Activated CD4-positive, alpha-beta T cell treated with anti-CD3 and anti-CD28 coated beads for 36 hours (primary cell): ENCODE results near the gene KIAA1328. TPM values are rescaled to one million over a fixed set of nuclear protein-coding genes. Genes with fewer than 3 reads are reported as not detected.
"Not testable (repeated sequence)": the region's sequence is repeated elsewhere in the genome, so short reads cannot be mapped to it uniquely, and the experiment has no call there.

ENCODE experiments used
- ATAC-seq: fragments of 200-7000 bp; cut with Tn5 transposase; one replicate; pipeline ENCODE4 v1.10.0; 2021; ENCODE audit warnings: mild to moderate bottlenecking, moderate library complexity
- CTCF ChIA-PET: fragments of 350-600 bp; sonication (Branson Sonifier 250); formaldehyde crosslinking; loops from one replicate; lab custom pipeline; 2021; ENCODE audit warnings: antibody characterized with exemption; lab: Charles Lee
- POLR2A ChIA-PET: fragments of 350-600 bp; sonication (Branson Sonifier 250); formaldehyde crosslinking; loops from one replicate; lab custom pipeline; 2021; ENCODE audit warnings: antibody characterized with exemption, inconsistent platforms; lab: Charles Lee
- DNase-seq: peaks from one replicate; pipeline ENCODE4 v3.0.0-alpha.2; 2020
- H3K27ac Mint-ChIP-seq: one replicate; pipeline ENCODE4 v1.8.0; 2021; ENCODE audit warnings: mixed read lengths
- H3K27me3 Mint-ChIP-seq: one replicate; pipeline ENCODE4 v1.8.0; 2021; ENCODE audit warnings: mixed read lengths
- H3K36me3 Mint-ChIP-seq: one replicate; pipeline ENCODE4 v1.8.0; 2021; ENCODE audit warnings: low read depth, mixed read lengths
- H3K4me1 Mint-ChIP-seq: one replicate; pipeline ENCODE4 v1.8.0; 2021; ENCODE audit warnings: mixed read lengths
- H3K4me3 Mint-ChIP-seq: one replicate; pipeline ENCODE4 v1.8.0; 2021; ENCODE audit warnings: mild to moderate bottlenecking, moderate library complexity, mixed read lengths
- H3K9me3 Mint-ChIP-seq: one replicate; pipeline ENCODE4 v1.8.0; 2021; ENCODE audit warnings: low read depth, mixed read lengths
- intact Hi-C, 2 experiments: fragments of 100-400 bp; cut with DNase I in 1 of 2; cut with micrococcal nuclease in 1 of 2; formaldehyde crosslinking; loops; one replicate each; pipeline versions ENCODE4 v1.14.2 to v1.15.1; 2022 to 2024; cut with DNase I, micrococcal nuclease
- total RNA-seq, 2 experiments: library from RNA; stranded (reverse); gene quantifications; one replicate each; pipeline ENCODE4 v1.2.3, GENCODE V29; 2021

KIAA1328 gene
- total RNA-seq, 2 experiments from 2014 or later: 5.8 to 7.4 TPM

GRCh38 chr18:37144921-37145320, 316.0 kb downstream of the KIAA1328 start:
- H3K27me3 Mint-ChIP-seq: no peaks in the 10 kb centered on the region
- intact Hi-C loops: no loop called here
- H3K4me3 Mint-ChIP-seq: no peak overlapping the region
- no peak for DNase-seq
- no peaks in the 10 kb centered on the region for H3K4me1 Mint-ChIP-seq
- ATAC-seq: no peak
- POLR2A ChIA-PET: no interaction called here
- peaks cover 6% of the 10 kb centered on the region for H3K36me3 Mint-ChIP-seq
- CTCF ChIA-PET: no interaction called here
- peaks cover 7% of the 10 kb centered on the region for H3K9me3 Mint-ChIP-seq
- H3K27ac Mint-ChIP-seq: no peak overlapping the region

GRCh38 chr18:37156330-37156942, 327.5 kb downstream of the KIAA1328 start:
- DNase-seq: no peak
- no peaks in the 10 kb centered on the region for H3K36me3 Mint-ChIP-seq
- H3K4me3 Mint-ChIP-seq: no peak overlapping the region
- ChIA-PET CTCF (no interaction called here), POLR2A (no interaction called here)
- no peak overlapping the region for H3K27ac Mint-ChIP-seq
- intact Hi-C loops: no loop called here
- no peaks in the 10 kb centered on the region for H3K27me3 Mint-ChIP-seq
- H3K9me3 Mint-ChIP-seq: no peaks in the 10 kb centered on the region
- no peaks in the 10 kb centered on the region for H3K4me1 Mint-ChIP-seq
- no peak for ATAC-seq

GRCh38 chr18:37160038-37160820, 331.3 kb downstream of the KIAA1328 start:
- POLR2A ChIA-PET: no interaction called here
- Mint-ChIP-seq H3K9me3 (no peaks in the 10 kb centered on the region), H3K4me1 (no peaks in the 10 kb centered on the region), H3K27me3 (no peaks in the 10 kb centered on the region), H3K36me3 (peaks cover 6% of the 10 kb centered on the region), H3K4me3 (no peak overlapping the region), H3K27ac (no peak overlapping the region)
- no peak for DNase-seq
- intact Hi-C loops: no loop called here
- CTCF ChIA-PET: no interaction called here
- ATAC-seq: no peak

- ATAC-seq (no peak), DNase-seq (no peak)
- POLR2A ChIA-PET: no interaction called here
- H3K9me3 Mint-ChIP-seq: no peaks in the 10 kb centered on the region
- peaks cover 6% of the 10 kb centered on the region for H3K36me3 Mint-ChIP-seq
- H3K4me3 Mint-ChIP-seq: no peak overlapping the region
- H3K4me1 Mint-ChIP-seq: no peaks in the 10 kb centered on the region
- CTCF ChIA-PET: no interaction called here
- intact Hi-C loops: no loop called here
- H3K27ac Mint-ChIP-seq: no peak overlapping the region
- H3K27me3 Mint-ChIP-seq: no peaks in the 10 kb centered on the region
Observed at GRCh38 chr18:37161491-37161890, 332.6 kb downstream of the KIAA1328 start.

- DNase-seq: no peak
- intact Hi-C loops: no loop called here
- H3K4me1 Mint-ChIP-seq: no peaks in the 10 kb centered on the region
- POLR2A ChIA-PET: no interaction called here
- CTCF ChIA-PET: no interaction called here
- no peaks in the 10 kb centered on the region for H3K27me3 Mint-ChIP-seq
- H3K4me3 Mint-ChIP-seq: no peak overlapping the region
- peaks cover 6% of the 10 kb centered on the region for H3K36me3 Mint-ChIP-seq
- no peaks in the 10 kb centered on the region for H3K9me3 Mint-ChIP-seq
- no peak overlapping the region for H3K27ac Mint-ChIP-seq
- ATAC-seq: no peak
Observed at GRCh38 chr18:37162551-37162950, 333.6 kb downstream of the KIAA1328 start.

GRCh38 chr18:37163119-37163518, 334.2 kb downstream of the KIAA1328 start:
- no peaks in the 10 kb centered on the region for H3K4me1 Mint-ChIP-seq
- H3K9me3 Mint-ChIP-seq: no peaks in the 10 kb centered on the region
- peaks cover 6% of the 10 kb centered on the region for H3K36me3 Mint-ChIP-seq
- intact Hi-C loops: no loop called here
- no peak overlapping the region for H3K4me3 Mint-ChIP-seq
- CTCF ChIA-PET: no interaction called here
- H3K27me3 Mint-ChIP-seq: no peaks in the 10 kb centered on the region
- POLR2A ChIA-PET: no interaction called here
- no peak for DNase-seq
- ATAC-seq: no peak
- no peak overlapping the region for H3K27ac Mint-ChIP-seq

GRCh38 chr18:37166491-37166890, 337.6 kb downstream of the KIAA1328 start:
- Mint-ChIP-seq H3K4me3 (no peak overlapping the region), H3K4me1 (no peaks in the 10 kb centered on the region), H3K27me3 (no peaks in the 10 kb centered on the region), H3K36me3 (peaks cover 6% of the 10 kb centered on the region), H3K27ac (no peak overlapping the region), H3K9me3 (no peaks in the 10 kb centered on the region)
- ATAC-seq (no peak), DNase-seq (no peak)
- ChIA-PET POLR2A (no interaction called here), CTCF (no interaction called here)
- intact Hi-C loops: no loop called here

- ATAC-seq, H3K4me1 Mint-ChIP-seq, H3K36me3 Mint-ChIP-seq, CTCF ChIA-PET, H3K27me3 Mint-ChIP-seq, POLR2A ChIA-PET, intact Hi-C loops, DNase-seq, H3K9me3 Mint-ChIP-seq, H3K27ac Mint-ChIP-seq, H3K4me3 Mint-ChIP-seq: not testable (repeated sequence)
Observed at GRCh38 chr18:37166966-37167365, 338.0 kb downstream of the KIAA1328 start.

- Mint-ChIP-seq H3K9me3 (no peaks in the 10 kb centered on the region), H3K4me3 (no peak overlapping the region), H3K27me3 (no peaks in the 10 kb centered on the region), H3K27ac (no peak overlapping the region), H3K4me1 (no peaks in the 10 kb centered on the region), H3K36me3 (peaks cover 14% of the 10 kb centered on the region)
- ChIA-PET CTCF (interaction anchor here (0.6 kb wide), 1 partner anchor 112 kb away, joined by 4 read pairs; no protein-coding TSS in a partner anchor), POLR2A (no interaction called here)
- intact Hi-C loops: no loop called here
- ATAC-seq (no peak), DNase-seq (no peak)
Observed at GRCh38 chr18:37170984-37171383, 342.1 kb downstream of the KIAA1328 start.

- H3K27me3 Mint-ChIP-seq: no peaks in the 10 kb centered on the region
- no peaks in the 10 kb centered on the region for H3K9me3 Mint-ChIP-seq
- no peaks in the 10 kb centered on the region for H3K4me1 Mint-ChIP-seq
- ATAC-seq (no peak), DNase-seq (no peak)
- peaks cover 14% of the 10 kb centered on the region for H3K36me3 Mint-ChIP-seq
- POLR2A ChIA-PET: no interaction called here
- CTCF ChIA-PET: no interaction called here
- intact Hi-C loops: no loop called here
- H3K27ac Mint-ChIP-seq: no peak overlapping the region
- H3K4me3 Mint-ChIP-seq: no peak overlapping the region
Observed at GRCh38 chr18:37173384-37173783, 344.5 kb downstream of the KIAA1328 start.

GRCh38 chr18:37175727-37176620, 347.0 kb downstream of the KIAA1328 start:
- Mint-ChIP-seq H3K4me1 (no peaks in the 10 kb centered on the region), H3K9me3 (no peaks in the 10 kb centered on the region), H3K27ac (no peak overlapping the region), H3K27me3 (no peaks in the 10 kb centered on the region), H3K36me3 (peaks cover 16% of the 10 kb centered on the region), H3K4me3 (no peak overlapping the region)
- POLR2A ChIA-PET: no interaction called here
- DNase-seq: no peak
- no peak for ATAC-seq
- intact Hi-C loops: no loop called here
- CTCF ChIA-PET: no interaction called here
